Measurements from ENCODE around the gene FAM76A.
"Not testable (repeated sequence)": the region's sequence is repeated elsewhere in the genome, so short reads cannot be mapped to it uniquely, and the experiment has no call there.

The FAM76A gene

DNA sequence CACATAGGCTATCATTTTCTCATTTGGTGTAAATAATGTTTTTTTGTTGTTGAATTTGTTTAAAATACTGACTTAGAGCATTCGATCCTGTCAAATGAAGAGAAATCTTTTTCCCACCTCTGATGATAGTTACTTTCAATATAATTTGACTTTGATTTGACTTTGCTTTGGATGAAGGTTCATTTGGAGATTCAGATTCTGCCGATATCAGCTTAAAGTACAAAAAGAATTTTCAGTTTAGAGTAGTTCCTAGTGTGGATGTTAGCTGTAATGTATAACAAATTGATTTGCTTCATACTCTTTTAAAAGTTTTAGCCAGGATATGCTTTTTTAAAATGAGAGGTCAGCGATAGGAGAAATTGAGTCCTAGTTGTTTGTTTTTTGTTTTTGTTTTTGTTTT is 57.2 kb downstream of the FAM76A start:
- no peak for DNase-seq

DNA sequence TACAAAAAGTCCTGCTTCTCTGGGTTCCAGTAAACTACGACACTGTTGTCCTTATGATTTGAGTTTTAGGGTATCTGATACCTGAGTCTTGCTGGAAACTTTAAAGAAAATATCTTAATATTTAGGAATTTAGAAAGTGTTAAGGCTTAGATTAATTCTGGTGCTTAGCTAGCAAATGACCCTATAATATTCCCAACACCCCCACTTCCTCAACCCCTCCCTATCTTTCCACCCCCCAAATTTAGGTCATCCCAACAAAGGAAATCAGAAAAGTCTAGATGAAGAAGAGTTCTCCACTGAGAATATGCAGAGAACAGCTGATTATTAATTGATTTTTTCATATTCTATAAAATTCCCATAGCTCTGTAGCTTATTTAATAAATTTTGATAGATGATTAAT is 58.9 kb downstream of the FAM76A start:
- DNase-seq = no peak

DNA sequence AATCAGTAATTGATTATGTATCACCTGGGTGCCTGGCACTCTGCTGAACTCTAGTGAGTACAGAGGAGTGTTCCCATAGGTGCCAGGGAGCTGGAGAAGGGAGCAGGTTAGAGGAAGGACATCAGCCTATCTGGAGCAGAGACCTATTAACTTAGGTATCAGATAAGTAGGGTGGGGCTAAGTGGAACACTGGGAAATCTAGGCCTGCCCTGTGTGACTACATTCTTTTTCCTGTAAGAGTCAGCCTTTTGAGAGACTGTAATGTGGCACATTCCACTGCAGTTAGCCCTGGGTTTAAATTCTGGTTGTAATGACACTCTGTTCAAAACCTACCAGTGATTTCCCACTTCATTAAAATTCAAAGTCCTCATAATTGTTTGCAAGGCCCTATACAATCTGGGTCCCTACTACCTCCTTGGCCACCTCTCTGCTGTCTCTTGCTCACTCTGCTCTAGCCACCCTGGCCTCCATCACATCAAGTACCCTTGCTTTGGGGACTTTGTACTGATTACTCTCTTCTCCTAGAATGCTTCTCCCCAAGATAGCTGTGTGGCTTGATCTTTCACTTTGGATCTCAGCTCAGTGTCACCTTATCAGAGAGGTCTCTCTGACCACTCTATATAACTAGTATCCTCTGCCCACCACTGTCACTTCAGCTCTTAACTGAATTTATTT is 60.2 kb downstream of the FAM76A start:
- DNase-seq = no peak

DNA sequence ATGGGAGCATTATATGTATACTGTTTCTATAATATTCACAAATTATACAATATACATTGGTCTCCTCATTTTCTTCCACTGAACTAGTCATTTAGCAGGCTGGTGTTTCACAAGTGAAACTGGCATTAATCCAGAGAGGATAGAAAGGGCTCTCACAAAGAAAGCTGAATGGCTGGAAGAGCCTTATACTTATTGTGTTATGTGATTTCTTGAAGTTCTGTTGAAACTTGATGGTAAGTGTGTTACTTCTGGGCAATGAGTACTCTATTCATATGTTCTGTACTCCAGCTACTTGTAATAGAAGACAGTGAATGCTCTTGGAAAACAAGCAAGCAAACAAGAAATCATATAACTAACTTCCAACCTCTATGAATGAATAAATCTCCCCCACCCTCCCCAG is 62.1 kb downstream of the FAM76A start:
- no peak for DNase-seq

DNA sequence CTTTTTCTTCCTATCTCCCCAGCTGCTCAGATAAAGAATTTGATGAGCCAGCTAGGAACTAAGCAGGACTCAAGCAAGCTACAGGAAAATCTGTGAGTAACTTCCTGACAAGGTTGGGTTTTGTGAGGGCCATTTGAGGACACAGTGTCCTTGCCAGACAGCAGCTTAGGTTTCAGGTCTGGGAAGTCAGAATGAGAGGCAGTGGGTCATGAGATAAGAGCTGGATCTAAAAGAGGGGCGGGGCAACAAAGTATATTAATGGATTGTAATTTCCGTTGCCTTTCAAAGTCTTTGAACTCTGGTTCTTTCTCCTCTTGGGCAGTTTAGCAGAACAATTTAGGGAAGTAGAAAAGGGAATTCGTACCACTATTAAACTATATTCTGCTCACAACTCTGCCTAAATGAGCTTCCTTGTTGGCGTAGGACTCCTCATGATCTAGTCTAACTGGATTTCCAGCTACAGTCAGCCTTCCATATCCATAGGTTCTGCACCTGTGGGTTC is 63.8 kb downstream of the FAM76A start:
- no peak for DNase-seq

DNA sequence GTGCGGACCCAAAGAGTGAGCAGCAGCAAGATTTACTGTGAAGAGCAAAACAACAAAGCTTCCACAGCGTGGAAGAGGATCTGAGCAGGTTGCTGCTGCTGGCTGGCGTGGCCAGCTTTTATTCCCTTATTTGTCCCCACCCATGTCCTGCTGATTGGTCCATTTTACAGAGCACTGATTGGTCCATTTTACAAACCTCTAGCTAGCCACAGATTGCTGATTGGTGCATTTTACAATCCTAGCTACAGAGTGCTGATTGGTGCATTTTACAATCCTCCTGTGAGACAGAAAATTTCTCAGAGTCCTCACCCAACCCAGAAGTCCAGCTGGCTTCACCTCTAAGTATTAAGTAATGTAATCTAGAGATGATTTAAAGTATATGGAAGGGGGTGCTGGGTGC is 64.5 kb downstream of the FAM76A start:
- not testable (repeated sequence) for DNase-seq

DNA sequence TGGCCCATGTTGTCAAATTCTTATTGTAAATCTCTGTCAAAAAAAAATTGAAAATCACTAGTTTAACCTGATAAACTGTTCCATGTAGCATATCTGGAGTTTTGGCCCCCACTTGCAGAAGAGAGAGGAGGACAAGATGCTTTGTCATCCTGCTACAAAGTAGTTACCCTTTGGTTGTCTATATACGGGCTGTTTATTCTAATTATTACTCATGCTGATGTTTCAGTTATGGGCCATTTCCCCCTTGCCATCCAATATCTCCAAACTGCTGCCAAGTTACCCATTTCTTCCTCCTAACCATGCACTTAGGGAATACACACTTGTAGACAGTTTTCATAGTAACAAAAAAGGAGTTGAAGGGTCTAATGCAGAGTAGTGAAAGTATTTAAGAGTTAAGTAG is 69.8 kb downstream of the FAM76A start:
- DNase-seq = no peak

DNA sequence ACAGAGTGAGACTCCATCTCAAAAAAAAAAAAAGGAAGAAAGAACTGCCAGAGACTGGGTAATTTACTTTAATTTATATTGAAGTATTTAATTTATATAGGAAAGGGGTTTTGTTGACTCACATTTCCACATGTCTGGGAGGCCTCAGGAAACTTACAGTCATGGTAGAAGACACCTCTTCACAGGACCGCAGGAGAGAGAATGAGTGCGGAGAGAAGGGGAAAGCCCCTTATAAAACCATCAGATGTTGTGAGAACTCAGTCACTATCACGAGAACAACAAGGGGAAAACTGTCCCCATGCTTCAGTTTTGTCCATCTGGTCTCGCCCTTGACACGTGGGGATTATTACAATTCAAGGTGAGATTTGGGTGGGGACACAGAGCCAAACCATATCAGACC is 79.0 kb downstream of the FAM76A start:
- no peak for DNase-seq

DNA sequence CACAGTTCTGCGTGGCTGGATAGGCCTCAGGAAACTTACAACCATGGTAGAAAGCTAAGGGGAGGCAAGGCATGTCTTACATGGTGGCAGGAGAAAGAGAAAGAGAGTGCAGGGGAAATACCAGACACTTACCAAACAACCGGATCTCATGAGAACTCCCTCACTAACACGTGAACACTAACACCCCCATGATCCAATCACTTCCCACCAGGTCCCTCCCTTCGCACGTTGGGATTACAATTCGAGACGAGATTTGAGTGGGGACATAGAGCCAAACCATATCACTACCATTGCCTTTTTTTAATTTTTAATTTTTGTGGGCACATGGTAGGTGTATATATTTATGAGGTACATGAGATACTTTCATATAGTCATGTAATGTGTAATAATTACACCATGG is 81.0 kb downstream of the FAM76A start:
- DNase-seq = no peak

DNA sequence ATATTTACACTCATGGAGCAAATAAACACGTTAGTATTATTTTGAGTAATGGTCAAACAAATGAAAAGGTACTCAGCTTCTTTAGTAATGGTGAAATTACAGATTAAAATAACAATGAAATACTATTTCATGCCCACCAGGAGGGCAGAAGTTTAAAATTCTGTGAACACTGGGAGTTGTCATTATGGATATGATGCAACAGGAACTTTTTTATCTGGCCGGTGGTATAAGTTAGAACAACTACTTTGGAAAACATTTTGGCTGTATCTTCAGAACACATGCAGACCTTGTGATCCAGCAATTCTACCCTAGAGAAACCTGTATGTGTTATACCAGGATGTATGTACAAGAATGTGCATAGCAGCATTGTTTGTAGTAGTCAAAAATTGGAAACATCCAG is 81.6 kb downstream of the FAM76A start:
- DNase-seq = no peak

DNA sequence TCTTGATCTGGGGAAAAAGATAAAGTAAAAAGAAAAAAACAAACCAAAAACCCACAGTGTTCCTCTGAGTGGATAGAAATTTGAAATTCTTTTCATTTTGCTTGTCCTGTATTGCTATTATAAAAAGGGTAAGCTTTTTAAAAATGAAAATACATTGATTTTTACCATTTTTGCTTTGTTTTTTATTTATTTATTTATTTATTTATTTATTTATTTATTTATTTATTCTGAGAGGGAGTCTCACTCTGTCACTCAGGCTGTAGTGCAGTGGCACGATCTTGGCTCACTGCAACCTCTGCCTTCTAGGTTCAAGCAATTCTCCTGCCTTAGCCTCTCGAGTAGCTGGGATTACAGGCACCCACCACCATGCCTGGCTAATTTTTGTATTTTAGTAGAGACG is 82.4 kb downstream of the FAM76A start:
- not testable (repeated sequence) for DNase-seq

DNA sequence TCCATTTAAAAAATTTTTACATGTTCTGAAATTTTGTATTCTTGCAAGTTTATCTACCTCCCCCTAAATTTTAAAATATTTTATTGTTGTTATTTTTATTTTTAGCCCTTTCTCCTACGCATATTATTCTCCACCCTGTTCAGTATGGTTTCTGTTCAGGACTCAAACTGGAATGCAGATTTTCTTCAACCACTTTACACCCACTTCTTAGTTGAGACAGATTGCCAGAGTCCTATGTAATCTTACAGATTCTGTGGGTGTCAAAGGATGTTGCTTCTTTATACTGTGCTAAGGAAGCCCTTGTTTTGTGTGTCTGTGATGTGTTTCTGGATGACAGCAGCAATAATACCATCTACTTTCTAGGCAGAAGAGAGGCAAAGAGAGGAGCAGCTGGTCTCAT is 84.1 kb downstream of the FAM76A start:
- DNase-seq = no peak

DNA sequence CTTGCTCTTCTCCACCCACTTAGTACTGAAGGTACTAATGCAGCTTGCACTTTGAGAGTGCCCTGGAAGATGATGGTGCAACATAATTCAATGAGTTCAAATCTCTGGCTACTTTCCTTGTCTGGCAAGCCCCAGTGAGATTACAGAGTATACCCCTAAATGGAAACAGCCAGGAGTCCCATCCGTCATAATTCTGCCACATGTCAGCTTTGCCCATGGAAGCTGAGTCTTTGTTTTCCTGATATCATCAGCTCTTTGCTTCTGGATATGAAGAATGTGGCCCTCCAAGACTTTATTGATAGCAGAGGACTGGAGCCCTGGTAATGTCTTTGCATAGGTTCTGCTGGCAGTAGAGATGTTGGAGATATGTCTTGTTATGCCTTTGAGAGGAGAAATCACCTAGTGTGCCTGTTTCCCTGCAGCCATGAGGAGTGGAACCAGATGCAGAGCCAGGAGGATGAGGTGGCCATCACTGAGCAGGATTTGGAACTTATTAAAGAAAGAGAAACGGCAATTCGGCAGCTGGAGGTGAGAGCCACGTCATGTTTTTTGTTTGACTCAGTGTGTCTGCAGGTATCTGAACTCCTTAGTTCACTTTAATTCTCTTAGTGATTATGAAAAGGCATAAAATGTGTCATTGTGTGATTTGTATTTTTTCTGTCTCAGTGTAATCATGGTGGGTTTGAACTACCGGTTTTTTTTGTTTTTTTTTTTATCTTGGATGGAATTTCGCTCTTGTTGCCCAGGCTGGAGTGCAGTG is 86.2 kb downstream of the FAM76A start:
- no peak for DNase-seq

All from activated CD8-positive, alpha-beta memory T cell treated with anti-CD3 and anti-CD28 coated beads for 24 hours (primary cell).